Activated naive CD8-positive, alpha-beta T cell (primary cell): ENCODE data around the gene SLC45A3.

Experiments used
- H3K27ac Mint-ChIP-seq: one replicate; pipeline ENCODE4 v1.8.0; 2021; ENCODE audit warnings: mixed read lengths
- H3K27me3 Mint-ChIP-seq: one replicate; pipeline ENCODE4 v1.8.0; 2021; ENCODE audit warnings: mixed read lengths
- H3K36me3 Mint-ChIP-seq: one replicate; pipeline ENCODE4 v1.8.0; 2021; ENCODE audit warnings: mixed read lengths
- H3K4me1 Mint-ChIP-seq: one replicate; pipeline ENCODE4 v1.8.0; 2021; ENCODE audit warnings: low read depth, mixed read lengths
- H3K4me3 Mint-ChIP-seq: one replicate; pipeline ENCODE4 v1.8.0; 2021; ENCODE audit warnings: mild to moderate bottlenecking, mixed read lengths
- H3K9me3 Mint-ChIP-seq: one replicate; pipeline ENCODE4 v1.8.0; 2021; ENCODE audit warnings: low read depth, mixed read lengths

Gene SLC45A3

GRCh38 chr1:205666372-205667166 lies 13.7 kb downstream of the SLC45A3 start:
- Mint-ChIP-seq H3K27me3 (peaks cover 7% of the 10 kb centered on the region), H3K9me3 (no peaks in the 10 kb centered on the region), H3K4me1 (peaks cover 2% of the 10 kb centered on the region), H3K36me3 (no peaks in the 10 kb centered on the region), H3K4me3 (no peak overlapping the region), H3K27ac (no peak overlapping the region)

GRCh38 chr1:205665201-205666045 lies 14.9 kb downstream of the SLC45A3 start:
- no peak overlapping the region for H3K4me3 Mint-ChIP-seq
- H3K27ac Mint-ChIP-seq = no peak overlapping the region
- peaks cover 7% of the 10 kb centered on the region for H3K27me3 Mint-ChIP-seq
- H3K36me3 Mint-ChIP-seq = no peaks in the 10 kb centered on the region
- H3K9me3 Mint-ChIP-seq = no peaks in the 10 kb centered on the region
- H3K4me1 Mint-ChIP-seq = peaks cover 2% of the 10 kb centered on the region

- H3K4me3 Mint-ChIP-seq = no peak overlapping the region
- H3K36me3 Mint-ChIP-seq = no peaks in the 10 kb centered on the region
- H3K27me3 Mint-ChIP-seq = peaks cover 7% of the 10 kb centered on the region
- peaks cover 2% of the 10 kb centered on the region for H3K4me1 Mint-ChIP-seq
- no peaks in the 10 kb centered on the region for H3K9me3 Mint-ChIP-seq
- no peak overlapping the region for H3K27ac Mint-ChIP-seq
Observed at GRCh38 chr1:205664399-205665017, 15.8 kb downstream of the SLC45A3 start.

GRCh38 chr1:205663286-205663936 lies 16.9 kb downstream of the SLC45A3 start:
- Mint-ChIP-seq H3K27ac (no peak overlapping the region), H3K27me3 (peaks cover 4% of the 10 kb centered on the region)

GRCh38 chr1:205662791-205663190 lies 17.5 kb downstream of the SLC45A3 start:
- H3K4me3 Mint-ChIP-seq = no peak overlapping the region
- H3K4me1 Mint-ChIP-seq = no peaks in the 10 kb centered on the region
- no peaks in the 10 kb centered on the region for H3K9me3 Mint-ChIP-seq
- H3K27ac Mint-ChIP-seq = no peak overlapping the region
- H3K36me3 Mint-ChIP-seq = no peaks in the 10 kb centered on the region
- H3K27me3 Mint-ChIP-seq = no peaks in the 10 kb centered on the region

More at GRCh38 chr1:205663286-205663936, 16.9 kb downstream of the SLC45A3 start:
- Mint-ChIP-seq H3K36me3 (no peaks in the 10 kb centered on the region), H3K4me3 (no peak overlapping the region), H3K4me1 (no peaks in the 10 kb centered on the region), H3K9me3 (no peaks in the 10 kb centered on the region)

- Mint-ChIP-seq H3K27ac (no peak overlapping the region), H3K9me3 (no peaks in the 10 kb centered on the region), H3K4me3 (no peak overlapping the region), H3K27me3 (no peaks in the 10 kb centered on the region), H3K36me3 (no peaks in the 10 kb centered on the region), H3K4me1 (no peaks in the 10 kb centered on the region)
Observed at GRCh38 chr1:205662135-205662738, 18.1 kb downstream of the SLC45A3 start.

GRCh38 chr1:205661429-205662134 lies 18.7 kb downstream of the SLC45A3 start:
- H3K36me3 Mint-ChIP-seq = no peaks in the 10 kb centered on the region
- no peaks in the 10 kb centered on the region for H3K4me1 Mint-ChIP-seq
- H3K27ac Mint-ChIP-seq = no peak overlapping the region
- no peaks in the 10 kb centered on the region for H3K9me3 Mint-ChIP-seq
- H3K4me3 Mint-ChIP-seq = no peak overlapping the region
- no peaks in the 10 kb centered on the region for H3K27me3 Mint-ChIP-seq

- H3K36me3 Mint-ChIP-seq = no peaks in the 10 kb centered on the region
- no peaks in the 10 kb centered on the region for H3K27me3 Mint-ChIP-seq
- H3K27ac Mint-ChIP-seq = no peak overlapping the region
- H3K4me1 Mint-ChIP-seq = no peaks in the 10 kb centered on the region
- no peak overlapping the region for H3K4me3 Mint-ChIP-seq
- no peaks in the 10 kb centered on the region for H3K9me3 Mint-ChIP-seq
Observed at GRCh38 chr1:205660361-205660760, 19.9 kb downstream of the SLC45A3 start.

GRCh38 chr1:205658943-205659581 lies 21.2 kb downstream of the SLC45A3 start:
- H3K27me3 Mint-ChIP-seq = no peaks in the 10 kb centered on the region
- H3K36me3 Mint-ChIP-seq = no peaks in the 10 kb centered on the region
- H3K4me1 Mint-ChIP-seq = no peaks in the 10 kb centered on the region
- H3K27ac Mint-ChIP-seq = no peak overlapping the region
- H3K9me3 Mint-ChIP-seq = no peaks in the 10 kb centered on the region
- H3K4me3 Mint-ChIP-seq = no peak overlapping the region

GRCh38 chr1:205656236-205656635 lies 24.1 kb downstream of the SLC45A3 start:
- Mint-ChIP-seq H3K4me3 (no peak overlapping the region), H3K27me3 (no peaks in the 10 kb centered on the region), H3K27ac (no peak overlapping the region), H3K4me1 (no peaks in the 10 kb centered on the region), H3K9me3 (no peaks in the 10 kb centered on the region), H3K36me3 (no peaks in the 10 kb centered on the region)

- no peak overlapping the region for H3K4me3 Mint-ChIP-seq
- H3K27me3 Mint-ChIP-seq = no peaks in the 10 kb centered on the region
- H3K36me3 Mint-ChIP-seq = no peaks in the 10 kb centered on the region
- H3K27ac Mint-ChIP-seq = no peak overlapping the region
- H3K4me1 Mint-ChIP-seq = no peaks in the 10 kb centered on the region
- H3K9me3 Mint-ChIP-seq = no peaks in the 10 kb centered on the region
Observed at GRCh38 chr1:205652984-205653383, 27.3 kb downstream of the SLC45A3 start.

GRCh38 chr1:205650241-205650640 lies 30.1 kb downstream of the SLC45A3 start:
- Mint-ChIP-seq H3K27ac (no peak overlapping the region), H3K4me3 (no peak overlapping the region), H3K9me3 (no peaks in the 10 kb centered on the region), H3K27me3 (peaks cover 1% of the 10 kb centered on the region), H3K36me3 (no peaks in the 10 kb centered on the region), H3K4me1 (no peaks in the 10 kb centered on the region)

- H3K36me3 Mint-ChIP-seq = no peaks in the 10 kb centered on the region
- no peak overlapping the region for H3K4me3 Mint-ChIP-seq
- H3K27me3 Mint-ChIP-seq = peaks cover 6% of the 10 kb centered on the region
- H3K27ac Mint-ChIP-seq = no peak overlapping the region
- no peaks in the 10 kb centered on the region for H3K4me1 Mint-ChIP-seq
- no peaks in the 10 kb centered on the region for H3K9me3 Mint-ChIP-seq
Observed at GRCh38 chr1:205645519-205645918, 34.8 kb downstream of the SLC45A3 start.
